Omental fat pad (tissue), 4 donors: Measurements from ENCODE around the gene ZDHHC9. TPM values are rescaled to one million over a fixed set of nuclear protein-coding genes. Genes with fewer than 3 reads are reported as not detected.

Source experiments
- ATAC-seq: fragments of 150-250 bp; one replicate; pipeline ENCODE4 v1.9.1; 2016; ENCODE audit warnings: mild to moderate bottlenecking, moderate library complexity; ENCODE audit not compliant: low FRiP score
- DNase-seq: peaks from one replicate; pipeline ENCODE4 v3.0.0-alpha.2; 2019; ENCODE audit warnings: low spot score
- CTCF ChIP-seq, 3 donors: fragments of 450-650 bp; IDR thresholded peaks; one replicate each; pipeline ENCODE4 v1.5.1; 2016 to 2017; ENCODE audit warnings: antibody characterized with exemption in 3 of 3, mild to moderate bottlenecking in 3 of 3, moderate library complexity in 2 of 3
- total RNA-seq, 4 donors: library from RNA; depleted of rRNA; stranded (reverse); fragments of >200 nt; gene quantifications; one replicate each; pipeline ENCODE4 v1.1.0, GENCODE V29; 2016

ZDHHC9 gene
- total RNA-seq, 4 donors from 2014 or later, result 29.9 to 58.7 (median 45.2) TPM

GRCh38 chrX:129768586-129769466 is 74.9 kb downstream of the ZDHHC9 start:
- ATAC-seq (no peak), DNase-seq (no peak)
- no peak for TF ChIP-seq CTCF (IDR thresholded peaks at IDR 0.05)

- no peak for DNase-seq
- ATAC-seq, result no peak
- TF ChIP-seq CTCF (IDR thresholded peaks at IDR 0.05), result no peak
These were observed 75.5 kb downstream of the ZDHHC9 start for GRCh38 chrX:129768186-129768585.

- no peak for TF ChIP-seq CTCF (IDR thresholded peaks at IDR 0.05)
- ATAC-seq (no peak), DNase-seq (no peak)
These were observed 80.0 kb downstream of the ZDHHC9 start for GRCh38 chrX:129763666-129764065.

- ATAC-seq (no peak), DNase-seq (no peak)
- TF ChIP-seq CTCF (IDR thresholded peaks at IDR 0.05), result no peak
These were observed 81.2 kb downstream of the ZDHHC9 start for GRCh38 chrX:129762448-129762847.

GRCh38 chrX:129761596-129761995 is 82.1 kb downstream of the ZDHHC9 start:
- DNase-seq (no peak), ATAC-seq (no peak)
- TF ChIP-seq CTCF (IDR thresholded peaks at IDR 0.05), result no peak

- TF ChIP-seq CTCF (IDR thresholded peaks at IDR 0.05), result no peak
- no peak for ATAC-seq
- no peak for DNase-seq
These were observed 82.7 kb downstream of the ZDHHC9 start for GRCh38 chrX:129760981-129761380.

- no peak for TF ChIP-seq CTCF (IDR thresholded peaks at IDR 0.05)
- DNase-seq (no peak), ATAC-seq (no peak)
These were observed 83.5 kb downstream of the ZDHHC9 start for GRCh38 chrX:129760155-129760554.
